GM12878 (cell line): ENCODE data around the gene GRIK2. TPM values are rescaled to one million over a fixed set of nuclear protein-coding genes. Genes with fewer than 3 reads are reported as not detected.

Experiments
- ATAC-seq: fragments of 200-7000 bp; cut with Tn5 transposase; 3 replicates; pipeline ENCODE4 v1.9.1; 2020; ENCODE audit warnings: mild to moderate bottlenecking, moderate library complexity
- BruUV-seq: library from RNA; stranded (reverse); fragments of 400-500 nt; replicated peaks from 2 replicates; lab custom pipeline; 2021; lab: Mats Ljungman, UMichigan
- CTCF ChIA-PET: fragments of 300-600 bp; sonication (Branson Sonifier 250); formaldehyde crosslinking; extraction: SDS; loops from one replicate; lab custom pipeline; 2021; ENCODE audit warnings: inconsistent platforms; lab: Yijun Ruan, JAX
- POLR2A ChIA-PET: fragments of 350-600 bp; formaldehyde crosslinking; extraction: SDS; loops from one replicate; lab custom pipeline; 2021; ENCODE audit warnings: inconsistent platforms; lab: Charles Lee
- RAD21 ChIA-PET: fragments of 300-600 bp; sonication (Branson Sonifier 250); formaldehyde crosslinking; loops from one replicate; lab custom pipeline; 2023; ENCODE audit warnings: antibody characterized with exemption; ENCODE audit not compliant: unreplicated experiment; lab: Charles Lee
- SMC1A ChIA-PET: fragments of 300-600 bp; sonication (Branson Sonifier 250); formaldehyde crosslinking; loops from one replicate; lab custom pipeline; 2023; ENCODE audit not compliant: unreplicated experiment, uncharacterized antibody; lab: Charles Lee
- DNase-seq: peaks from one replicate; pipeline ENCODE4 v3.0.0-alpha.2; 2011; ENCODE audit warnings: low read depth, low spot score
- FAIRE-seq: peaks from 3 replicates; lab custom pipeline; 2011; peaks lifted over from hg19 to GRCh38; lab: Jason Lieb, UNC
- H2AFZ ChIP-seq: 2 replicates; pipeline ENCODE4 v1.6.0; 2011; ENCODE audit warnings: low read depth, low read length, control low read depth; ENCODE audit not compliant: control insufficient read depth
- H3K27ac ChIP-seq: 2 replicates; pipeline ENCODE4 v1.5.1; 2011; ENCODE audit warnings: control low read depth; ENCODE audit not compliant: control insufficient read depth, insufficient read depth
- H3K27me3 ChIP-seq, 2 experiments: replicated peaks in 1 of 2; 2 replicates each; pipeline versions ENCODE4 v1.6.0 to v1.6.1; 2011; ENCODE audit warnings: low read length in 1 of 2; ENCODE audit not compliant: control insufficient read depth in 2 of 2, insufficient read depth in 2 of 2
- H3K36me3 ChIP-seq, 2 experiments: 2 replicates each; pipeline ENCODE4 v1.5.1; 2011; ENCODE audit warnings: low read length in 1 of 2; ENCODE audit not compliant: control insufficient read depth in 2 of 2, insufficient read depth in 2 of 2
- H3K4me1 ChIP-seq: 2 replicates; pipeline ENCODE4 v1.6.1; 2011; ENCODE audit warnings: mild to moderate bottlenecking, low read length, moderate library complexity, mixed read lengths; ENCODE audit not compliant: control insufficient read depth, insufficient read depth
- H3K4me2 ChIP-seq: 2 replicates; pipeline ENCODE4 v1.6.0; 2011; ENCODE audit warnings: control low read depth; ENCODE audit not compliant: control insufficient read depth, insufficient read depth
- H3K4me3 ChIP-seq: fragments of 200-600 bp; sonication (generic); 2 replicates; pipeline ENCODE4 v1.5.1; 2016
- H3K79me2 ChIP-seq: 2 replicates; pipeline ENCODE4 v1.6.0; 2011; ENCODE audit warnings: low read length; ENCODE audit not compliant: control insufficient read depth, insufficient read depth
- H3K9ac ChIP-seq: 2 replicates; pipeline ENCODE4 v1.8.0; 2011; ENCODE audit warnings: low read length, control low read depth, mixed read lengths; ENCODE audit not compliant: control insufficient read depth, insufficient read depth
- H3K9me3 ChIP-seq: replicated peaks from 3 replicates; pipeline ENCODE4 v1.5.1; 2011; ENCODE audit warnings: mild to moderate bottlenecking, low read length; ENCODE audit not compliant: control insufficient read depth, insufficient read depth
- H4K20me1 ChIP-seq: 2 replicates; pipeline ENCODE4 v1.6.0; 2011; ENCODE audit not compliant: control insufficient read depth, insufficient read depth
- CREM ChIP-seq: IDR thresholded peaks from 2 replicates; pipeline ENCODE4 v1.6.1; 2014; ENCODE audit warnings: antibody characterized with exemption, low read depth
- HCFC1 ChIP-seq: fragments of 150-350 bp; IDR thresholded peaks from 2 replicates; pipeline ENCODE4 v1.6.1; 2014; ENCODE audit warnings: low read length
- HDGF ChIP-seq: fragments of 450-650 bp; IDR thresholded peaks from 2 replicates; pipeline ENCODE4 v1.6.1; 2016; ENCODE audit warnings: antibody characterized with exemption
- JUND ChIP-seq: IDR thresholded peaks from 2 replicates; pipeline ENCODE4 v1.6.1; 2012; ENCODE audit warnings: low read depth, mild to moderate bottlenecking, low read length, improper control_type of control experiment, moderate library complexity
- PAX8 ChIP-seq: fragments of 450-650 bp; IDR thresholded peaks from 2 replicates; pipeline ENCODE4 v1.6.1; 2017; ENCODE audit warnings: mild to moderate bottlenecking, moderate library complexity
- RB1 ChIP-seq: fragments of 450-650 bp; formaldehyde crosslinking; IDR thresholded peaks from 2 replicates; pipeline ENCODE4 v1.6.1; 2017; ENCODE audit warnings: mild to moderate bottlenecking, borderline replicate concordance
- RELA ChIP-seq: fragments of 450-650 bp; IDR thresholded peaks from 2 replicates; pipeline ENCODE4 v1.8.0; 2014; ENCODE audit warnings: borderline replicate concordance; ENCODE audit not compliant: partially characterized antibody
- RFX5 ChIP-seq: IDR thresholded peaks from 2 replicates; pipeline ENCODE4 v1.6.1; 2011; ENCODE audit warnings: low read depth, low read length, improper control_type of control experiment
- STAT1 ChIP-seq: fragments of 450-650 bp; conservative IDR thresholded peaks from 2 replicates; pipeline ENCODE4 v1.6.1; 2014; ENCODE audit warnings: antibody characterized with exemption, mild to moderate bottlenecking
- WRNIP1 ChIP-seq: IDR thresholded peaks from 2 replicates; pipeline ENCODE4 v1.6.1; 2011; ENCODE audit warnings: low read depth, low read length, improper control_type of control experiment, borderline replicate concordance
- ZNF207 ChIP-seq: fragments of 450-650 bp; IDR thresholded peaks from 2 replicates; pipeline ENCODE4 v1.6.1; 2014; ENCODE audit warnings: antibody characterized with exemption, mild to moderate bottlenecking, borderline replicate concordance
- WGBS: methylation state at CpG from one replicate; pipeline ENCODE4 v1.1.6; 2016; ENCODE audit warnings: low lambda C conversion rate; ENCODE audit not compliant: insufficient replicate concordance, insufficient coverage; ENCODE audit errors: missing lambda C conversion rate; 5-methylcytosine and 5-hydroxymethylcytosine counted together
- in situ Hi-C: fragments of 300-500 bp; cut with MboI; formaldehyde crosslinking; loops from 9 replicates; pipeline ENCODE4 v1.14.3; 2018; ENCODE audit warnings: mixed read lengths
- intact Hi-C: fragments of 100-400 bp; cut with micrococcal nuclease; formaldehyde crosslinking; loops from one replicate; pipeline ENCODE4 v1.14.2; 2022; ENCODE audit not compliant: unreplicated experiment
- polyA plus RNA-seq, 11 experiments: library from polyadenylated mRNA; depleted of rRNA in 4 of 11; unstranded in 6 of 11; stranded (reverse) in 5 of 11; fragments of >200 nt; fragmentation: Nextera tagmentation in 4 of 11; fragmentation: Illumina TruSeq in 1 of 11; extraction: Ambion mirVana in 4 of 11; extraction: Trizol in 1 of 11; gene quantifications; 1 replicate in 1 of 11; 2 replicates in 10 of 11; pipeline versions ENCODE4 v1.2.1 to v1.2.3, GENCODE V29; 2011 to 2016; ENCODE audit warnings: inconsistent platforms in 2 of 11, missing spikeins in 2 of 11, low read depth in 1 of 11
- total RNA-seq, 4 experiments: library from RNA; depleted of rRNA in 3 of 4; stranded (reverse); fragments of >200 nt in 3 of 4; fragmentation: Illumina TruSeq in 1 of 4; extraction: Trizol in 1 of 4; gene quantifications; 2 replicates each; pipeline versions ENCODE4 v1.2.1 to v1.2.3, GENCODE V29; 2013 to 2021
- TF ChIP-seq, protein P1 (sequence below): fragments of 450-650 bp; IDR thresholded peaks from 2 replicates; pipeline ENCODE4 v1.6.1; 2017; ENCODE audit warnings: mild to moderate bottlenecking, moderate library complexity
- TF ChIP-seq, protein P2 (sequence below): fragments of 450-650 bp; IDR thresholded peaks from 2 replicates; pipeline ENCODE4 v1.6.1; 2017; ENCODE audit warnings: low read depth, mild to moderate bottlenecking, moderate library complexity
- TF ChIP-seq, protein P3 (sequence below): fragments of 150-350 bp; IDR thresholded peaks from 2 replicates; pipeline ENCODE4 v1.6.1; 2014; ENCODE audit warnings: mild to moderate bottlenecking, low read depth, low read length

GRIK2 gene
- total and polyA plus RNA-seq, 10 of the 15 experiments (the other 5 are each of a cell fraction or from before 2014, with no cell fraction given), result not detected

DNA sequence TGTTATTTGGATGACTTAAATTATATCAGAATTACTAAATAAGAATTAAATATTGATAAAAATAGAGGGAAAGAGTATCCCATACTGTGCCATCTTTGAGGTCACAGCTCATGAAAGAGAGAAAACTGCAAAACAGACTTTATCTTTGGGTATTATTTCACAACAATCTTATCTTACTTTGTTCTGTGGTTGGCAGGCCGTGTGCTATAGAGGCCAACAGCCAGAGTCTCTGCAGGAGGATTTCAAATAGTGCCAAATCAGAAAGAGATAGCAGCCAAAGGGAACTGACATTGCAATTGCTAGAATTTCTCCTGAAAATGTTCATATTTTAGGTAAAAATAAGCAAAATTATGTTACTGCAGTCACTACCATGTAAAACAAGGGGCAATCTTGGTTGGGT, 354.2 kb downstream of the GRIK2 start:
- no peaks in the 10 kb centered on the region for H3K36me3 ChIP-seq
- ChIA-PET SMC1A (no interaction called here), POLR2A (no interaction called here), CTCF (no interaction called here), RAD21 (no interaction called here)
- ATAC-seq, result no peak
- no peak overlapping the region for H3K9ac ChIP-seq
- H3K4me1 ChIP-seq, result no peaks in the 10 kb centered on the region
- FAIRE-seq, result no peak
- no peaks in the 10 kb centered on the region for H3K9me3 ChIP-seq
- H3K79me2 ChIP-seq, result no peaks in the 10 kb centered on the region
- in situ Hi-C loops, result no loop called here
- DNase-seq, result no peak
- TF ChIP-seq STAT1 (no peak), WRNIP1 (no peak), RB1 (no peak), RELA (no peak), RFX5 (no peak), CREM (no peak), PAX8 (no peak), JUND (no peak), HCFC1 (no peak), ZNF207 (no peak), HDGF (no peak)
- TF ChIP-seq, protein P1, sequence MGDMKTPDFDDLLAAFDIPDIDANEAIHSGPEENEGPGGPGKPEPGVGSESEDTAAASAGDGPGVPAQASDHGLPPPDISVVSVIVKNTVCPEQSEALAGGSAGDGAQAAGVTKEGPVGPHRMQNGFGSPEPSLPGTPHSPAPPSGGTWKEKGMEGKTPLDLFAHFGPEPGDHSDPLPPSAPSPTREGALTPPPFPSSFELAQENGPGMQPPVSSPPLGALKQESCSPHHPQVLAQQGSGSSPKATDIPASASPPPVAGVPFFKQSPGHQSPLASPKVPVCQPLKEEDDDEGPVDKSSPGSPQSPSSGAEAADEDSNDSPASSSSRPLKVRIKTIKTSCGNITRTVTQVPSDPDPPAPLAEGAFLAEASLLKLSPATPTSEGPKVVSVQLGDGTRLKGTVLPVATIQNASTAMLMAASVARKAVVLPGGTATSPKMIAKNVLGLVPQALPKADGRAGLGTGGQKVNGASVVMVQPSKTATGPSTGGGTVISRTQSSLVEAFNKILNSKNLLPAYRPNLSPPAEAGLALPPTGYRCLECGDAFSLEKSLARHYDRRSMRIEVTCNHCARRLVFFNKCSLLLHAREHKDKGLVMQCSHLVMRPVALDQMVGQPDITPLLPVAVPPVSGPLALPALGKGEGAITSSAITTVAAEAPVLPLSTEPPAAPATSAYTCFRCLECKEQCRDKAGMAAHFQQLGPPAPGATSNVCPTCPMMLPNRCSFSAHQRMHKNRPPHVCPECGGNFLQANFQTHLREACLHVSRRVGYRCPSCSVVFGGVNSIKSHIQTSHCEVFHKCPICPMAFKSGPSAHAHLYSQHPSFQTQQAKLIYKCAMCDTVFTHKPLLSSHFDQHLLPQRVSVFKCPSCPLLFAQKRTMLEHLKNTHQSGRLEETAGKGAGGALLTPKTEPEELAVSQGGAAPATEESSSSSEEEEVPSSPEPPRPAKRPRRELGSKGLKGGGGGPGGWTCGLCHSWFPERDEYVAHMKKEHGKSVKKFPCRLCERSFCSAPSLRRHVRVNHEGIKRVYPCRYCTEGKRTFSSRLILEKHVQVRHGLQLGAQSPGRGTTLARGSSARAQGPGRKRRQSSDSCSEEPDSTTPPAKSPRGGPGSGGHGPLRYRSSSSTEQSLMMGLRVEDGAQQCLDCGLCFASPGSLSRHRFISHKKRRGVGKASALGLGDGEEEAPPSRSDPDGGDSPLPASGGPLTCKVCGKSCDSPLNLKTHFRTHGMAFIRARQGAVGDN, result no peak
- TF ChIP-seq, protein P2, sequence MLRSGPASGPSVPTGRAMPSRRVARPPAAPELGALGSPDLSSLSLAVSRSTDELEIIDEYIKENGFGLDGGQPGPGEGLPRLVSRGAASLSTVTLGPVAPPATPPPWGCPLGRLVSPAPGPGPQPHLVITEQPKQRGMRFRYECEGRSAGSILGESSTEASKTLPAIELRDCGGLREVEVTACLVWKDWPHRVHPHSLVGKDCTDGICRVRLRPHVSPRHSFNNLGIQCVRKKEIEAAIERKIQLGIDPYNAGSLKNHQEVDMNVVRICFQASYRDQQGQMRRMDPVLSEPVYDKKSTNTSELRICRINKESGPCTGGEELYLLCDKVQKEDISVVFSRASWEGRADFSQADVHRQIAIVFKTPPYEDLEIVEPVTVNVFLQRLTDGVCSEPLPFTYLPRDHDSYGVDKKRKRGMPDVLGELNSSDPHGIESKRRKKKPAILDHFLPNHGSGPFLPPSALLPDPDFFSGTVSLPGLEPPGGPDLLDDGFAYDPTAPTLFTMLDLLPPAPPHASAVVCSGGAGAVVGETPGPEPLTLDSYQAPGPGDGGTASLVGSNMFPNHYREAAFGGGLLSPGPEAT, result no peak
- TF ChIP-seq, protein P3, sequence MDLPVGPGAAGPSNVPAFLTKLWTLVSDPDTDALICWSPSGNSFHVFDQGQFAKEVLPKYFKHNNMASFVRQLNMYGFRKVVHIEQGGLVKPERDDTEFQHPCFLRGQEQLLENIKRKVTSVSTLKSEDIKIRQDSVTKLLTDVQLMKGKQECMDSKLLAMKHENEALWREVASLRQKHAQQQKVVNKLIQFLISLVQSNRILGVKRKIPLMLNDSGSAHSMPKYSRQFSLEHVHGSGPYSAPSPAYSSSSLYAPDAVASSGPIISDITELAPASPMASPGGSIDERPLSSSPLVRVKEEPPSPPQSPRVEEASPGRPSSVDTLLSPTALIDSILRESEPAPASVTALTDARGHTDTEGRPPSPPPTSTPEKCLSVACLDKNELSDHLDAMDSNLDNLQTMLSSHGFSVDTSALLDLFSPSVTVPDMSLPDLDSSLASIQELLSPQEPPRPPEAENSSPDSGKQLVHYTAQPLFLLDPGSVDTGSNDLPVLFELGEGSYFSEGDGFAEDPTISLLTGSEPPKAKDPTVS, result no peak
- H2AFZ ChIP-seq, result no peak overlapping the region
- no peak overlapping the region for H3K4me3 ChIP-seq
- BruUV-seq, result no TSS peak
- WGBS, result 0% methylated on average over 1 of the region's 1 CpG
- intact Hi-C loops, result no loop called here
- no peak overlapping the region for H3K4me2 ChIP-seq
- no peaks in the 10 kb centered on the region for H4K20me1 ChIP-seq
- no peaks in the 10 kb centered on the region for H3K27me3 ChIP-seq
- H3K27ac ChIP-seq, result no peak overlapping the region
